ENCODE data around the gene RAPGEF5.

GRCh38 chr7:22187691-22188348 is 169.1 kb downstream of the RAPGEF5 start:
- TF ChIP-seq CTCF (IDR thresholded peaks at IDR 0.05; ENCODE audit: low read length) (no peak), EZH2 (optimal IDR thresholded peaks at IDR 0.05; ENCODE audit: low read depth, low read length) (no peak), EZH2phosphoT487 (IDR thresholded peaks at IDR 0.05; ENCODE audit: low read length) (no peak)
